Mesodermal cell (in vitro differentiated cells): ENCODE data around the gene PCA3.
A peak's percentile ranks its signal among the peaks of the same experiment; 100 is the strongest.

Experiments
- H3K27ac ChIP-seq: 2 replicates; pipeline ENCODE4 v1.7.0; 2013; ENCODE audit warnings: mild to moderate bottlenecking, low read depth, low read length, moderate library complexity; ENCODE audit not compliant: severe bottlenecking
- H3K36me3 ChIP-seq: 2 replicates; pipeline ENCODE4 v1.7.1; 2013; ENCODE audit warnings: mild to moderate bottlenecking, low read length, moderate library complexity; ENCODE audit not compliant: control insufficient read depth, insufficient read depth
- H3K4me1 ChIP-seq: one replicate; pipeline ENCODE4 v1.7.1; 2013; ENCODE audit warnings: mild to moderate bottlenecking, low read length; ENCODE audit not compliant: insufficient read depth, control insufficient read depth, poor library complexity, severe bottlenecking
- H3K4me3 ChIP-seq: 2 replicates; pipeline ENCODE4 v1.7.0; 2013; ENCODE audit warnings: low read length, control low read depth, mild to moderate bottlenecking; ENCODE audit not compliant: insufficient read depth, poor library complexity, severe bottlenecking; ENCODE audit errors: extremely low read depth
- H3K9me3 ChIP-seq: 2 replicates; pipeline ENCODE4 v1.7.1; 2013; ENCODE audit warnings: mild to moderate bottlenecking, low read length, moderate library complexity; ENCODE audit not compliant: control insufficient read depth
- WGBS, 2 experiments: methylation state at CpG; one replicate each; pipeline ENCODE4 v1.1.5; 2013; ENCODE audit warnings: missing lambda C conversion rate in 2 of 2; ENCODE audit not compliant: insufficient coverage in 2 of 2; 5-methylcytosine and 5-hydroxymethylcytosine counted together

The PCA3 gene

GRCh38 chr9:76793784-76794431, 29.7 kb downstream of the PCA3 start:
- Histone ChIP-seq H3K4me3 (no peak overlapping the region), H3K36me3 (no peaks in the 10 kb centered on the region), H3K27ac (no peak overlapping the region), H3K4me1 (no peaks in the 10 kb centered on the region), H3K9me3 (no peaks in the 10 kb centered on the region)
- 85 to 89% methylated on average over 11 to 13 of the region's 15 CpGs for WGBS, 2 experiments

DNA sequence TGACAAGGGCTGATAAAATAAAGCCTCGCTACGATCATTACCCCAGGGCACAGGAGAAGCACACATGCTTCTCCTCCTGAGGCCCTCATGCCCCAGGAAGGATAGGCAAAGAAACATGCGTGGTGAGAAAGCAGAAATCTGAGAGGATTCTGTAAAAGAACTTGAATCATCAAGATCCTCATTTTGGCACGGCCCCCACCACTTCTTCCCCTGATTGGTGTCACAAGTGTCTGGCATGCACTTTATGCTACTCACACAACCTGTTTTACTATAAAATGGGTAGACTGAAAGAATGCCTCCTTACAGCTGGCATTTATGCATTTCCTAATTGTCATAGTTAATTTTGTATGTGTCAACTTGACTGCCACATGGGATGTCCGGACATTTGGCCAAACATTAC, 32.1 kb downstream of the PCA3 start:
- H3K9me3 ChIP-seq: no peaks in the 10 kb centered on the region
- no peak overlapping the region for H3K27ac ChIP-seq
- 93% methylated on average over 3 to 5 of the region's 5 CpGs for WGBS, 2 experiments
- no peaks in the 10 kb centered on the region for H3K4me1 ChIP-seq
- H3K4me3 ChIP-seq: no peak overlapping the region
- no peaks in the 10 kb centered on the region for H3K36me3 ChIP-seq

DNA sequence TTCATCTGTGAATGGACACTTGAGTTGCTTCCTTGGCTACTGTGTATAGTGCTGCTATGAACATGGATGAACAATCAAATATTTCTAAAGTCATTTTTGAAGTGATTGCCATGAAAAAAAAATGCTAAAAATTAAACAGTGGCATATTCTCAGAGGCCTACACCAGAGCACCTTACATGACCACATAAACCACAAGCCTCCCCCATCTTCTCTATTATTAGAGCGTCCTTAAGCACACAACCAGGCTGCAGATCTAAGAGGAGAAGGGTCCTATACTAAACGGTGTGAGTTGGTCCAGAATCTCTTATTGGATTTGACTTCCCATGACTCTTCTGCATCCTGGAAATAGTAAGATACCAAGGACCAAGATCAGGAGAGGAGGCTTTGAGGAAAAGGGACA, 34.3 kb downstream of the PCA3 start:
- 100% methylated on average over 2 of the region's 2 CpGs; no CpG with 5 or more reads in 1 of the 2 experiments for WGBS, 2 experiments
- Histone ChIP-seq H3K27ac (no peak overlapping the region), H3K36me3 (no peaks in the 10 kb centered on the region), H3K9me3 (no peaks in the 10 kb centered on the region), H3K4me3 (no peak overlapping the region), H3K4me1 (peaks cover 2% of the 10 kb centered on the region)

DNA sequence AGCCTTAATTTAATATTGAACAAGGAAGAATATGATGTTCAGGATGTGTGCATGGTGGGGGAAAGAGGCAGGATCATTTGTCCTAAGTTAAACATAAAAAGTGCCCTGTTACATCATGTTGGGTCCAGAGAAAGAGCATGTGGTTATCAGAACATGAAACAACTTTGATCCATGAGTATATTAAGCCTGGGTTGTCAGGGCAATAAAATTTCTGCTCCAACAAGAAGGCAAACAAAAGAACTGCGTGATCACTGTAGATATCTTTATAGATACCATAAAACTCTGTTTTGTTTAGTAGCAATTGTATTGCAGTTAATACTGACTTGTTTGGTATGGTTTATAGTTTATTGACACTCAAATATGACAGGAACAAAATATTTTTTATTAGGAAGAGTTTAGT, 35.2 kb downstream of the PCA3 start:
- Histone ChIP-seq H3K9me3 (no peaks in the 10 kb centered on the region), H3K4me1 (peaks cover 2% of the 10 kb centered on the region), H3K27ac (no peak overlapping the region), H3K36me3 (no peaks in the 10 kb centered on the region), H3K4me3 (no peak overlapping the region)
- no CpG with 5 or more reads among the region's 1 CpG for WGBS, 2 experiments

GRCh38 chr9:76800901-76801300, 36.7 kb downstream of the PCA3 start:
- no peaks in the 10 kb centered on the region for H3K9me3 ChIP-seq
- H3K27ac ChIP-seq: no peak overlapping the region
- H3K4me1 ChIP-seq: peaks cover 2% of the 10 kb centered on the region
- H3K36me3 ChIP-seq: no peaks in the 10 kb centered on the region
- WGBS, 2 experiments: no CpG with 5 or more reads among the region's 1 CpG
- H3K4me3 ChIP-seq: no peak overlapping the region

GRCh38 chr9:76803083-76803482, 38.8 kb downstream of the PCA3 start:
- H3K36me3 ChIP-seq: no peaks in the 10 kb centered on the region
- no peaks in the 10 kb centered on the region for H3K9me3 ChIP-seq
- WGBS, 2 experiments: 100% methylated on average over 1 of the region's 2 CpGs; no CpG with 5 or more reads in 1 of the 2 experiments
- no peak overlapping the region for H3K27ac ChIP-seq
- H3K4me1 ChIP-seq: peaks cover 2% of the 10 kb centered on the region
- H3K4me3 ChIP-seq: no peak overlapping the region

DNA sequence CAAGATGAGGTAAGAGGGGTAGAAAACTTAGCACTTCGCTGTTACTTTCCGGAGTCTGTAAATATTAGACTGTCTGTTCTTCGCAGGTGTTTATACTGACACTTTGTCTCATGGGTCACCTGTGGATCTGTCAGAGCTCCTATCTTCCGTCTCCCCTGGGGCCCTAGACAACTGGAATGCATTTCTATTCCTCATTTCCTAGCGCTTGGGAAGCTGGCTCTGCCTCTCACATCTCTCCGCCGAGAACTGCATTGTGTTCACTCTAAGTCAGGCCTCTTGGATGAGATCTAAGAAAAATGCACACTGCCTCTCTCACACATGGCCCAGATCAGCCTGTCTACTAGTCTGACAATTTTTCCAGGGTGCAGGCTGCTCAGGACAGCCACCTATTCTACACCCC, 39.5 kb downstream of the PCA3 start:
- peaks cover 2% of the 10 kb centered on the region for H3K4me1 ChIP-seq
- no peak overlapping the region for H3K27ac ChIP-seq
- 93% methylated on average over 7 of the region's 7 CpGs for WGBS, 2 experiments

GRCh38 chr9:76808636-76809035, 44.4 kb downstream of the PCA3 start:
- WGBS, 2 experiments: 58 to 91% methylated on average over 3 to 5 of the region's 5 CpGs
- Histone ChIP-seq H3K4me3 (no peak overlapping the region), H3K9me3 (no peaks in the 10 kb centered on the region)

More for the DNA sequence above, 39.5 kb downstream of the PCA3 start:
- H3K9me3 ChIP-seq: no peaks in the 10 kb centered on the region
- H3K36me3 ChIP-seq: no peaks in the 10 kb centered on the region
- H3K4me3 ChIP-seq: no peak overlapping the region

DNA sequence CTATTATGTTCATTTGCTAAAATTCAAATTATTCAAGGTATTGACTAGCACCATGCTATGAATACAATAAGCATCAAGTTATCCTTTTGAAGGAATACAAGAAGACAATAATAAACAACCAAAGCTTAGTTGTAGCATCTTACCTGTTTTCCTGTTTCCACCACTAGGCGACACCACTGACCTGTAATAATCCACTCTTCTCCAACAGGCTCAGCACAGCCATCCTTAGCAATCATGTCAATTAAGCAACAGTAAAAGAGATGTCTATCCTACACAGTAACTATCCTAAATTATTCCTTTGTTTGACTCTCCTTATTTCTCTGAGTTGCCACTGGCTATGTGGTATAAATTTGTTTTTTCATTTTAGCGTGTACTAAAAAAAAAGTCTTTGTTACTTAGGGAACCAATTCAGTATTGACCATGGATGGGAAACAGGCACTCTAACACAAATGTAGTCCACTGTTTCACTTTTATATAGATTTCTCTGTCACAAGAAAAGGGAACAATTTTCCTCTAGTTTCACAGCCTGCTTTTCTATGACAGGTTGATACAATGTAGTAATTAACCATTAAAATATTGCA, 46.2 kb downstream of the PCA3 start:
- Histone ChIP-seq H3K36me3 (no peaks in the 10 kb centered on the region), H3K4me3 (no peak overlapping the region), H3K9me3 (no peaks in the 10 kb centered on the region), H3K27ac (no peak overlapping the region), H3K4me1 (no peaks in the 10 kb centered on the region)
- 0% methylated on average over 1 of the region's 2 CpGs for WGBS, 2 experiments

More at GRCh38 chr9:76808636-76809035, 44.4 kb downstream of the PCA3 start:
- Histone ChIP-seq H3K36me3 (no peaks in the 10 kb centered on the region), H3K4me1 (no peaks in the 10 kb centered on the region), H3K27ac (no peak overlapping the region)

GRCh38 chr9:76812591-76812990, 48.4 kb downstream of the PCA3 start:
- 87 to 95% methylated on average over 2 to 4 of the region's 6 CpGs for WGBS, 2 experiments

DNA sequence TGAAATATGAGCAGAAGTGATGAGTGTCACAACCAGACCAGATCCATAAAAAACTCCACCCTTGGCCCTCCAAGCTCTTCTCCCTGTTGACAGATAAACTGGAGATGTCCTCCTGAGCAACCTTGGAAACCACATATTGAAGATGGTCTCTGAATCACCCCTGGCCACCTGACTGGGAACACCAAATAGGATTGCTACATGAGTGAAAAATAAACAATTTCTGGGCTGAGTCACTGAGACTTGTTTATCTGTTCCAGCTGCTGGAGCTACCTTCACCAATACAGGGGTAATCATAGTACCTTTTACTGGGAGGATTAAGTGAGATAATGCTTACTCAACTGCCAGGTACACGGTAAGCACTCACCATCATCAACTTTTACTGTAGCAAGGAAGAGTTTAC, 53.3 kb downstream of the PCA3 start:
- peak overlapping the region; percentile 87 for H3K27ac ChIP-seq
- no peak overlapping the region for H3K4me3 ChIP-seq
- 100% methylated on average over 1 of the region's 1 CpG; no CpG with 5 or more reads in 1 of the 2 experiments for WGBS, 2 experiments
- peaks cover 14% of the 10 kb centered on the region for H3K4me1 ChIP-seq
- no peaks in the 10 kb centered on the region for H3K9me3 ChIP-seq
- no peaks in the 10 kb centered on the region for H3K36me3 ChIP-seq

More at GRCh38 chr9:76812591-76812990, 48.4 kb downstream of the PCA3 start:
- Histone ChIP-seq H3K4me3 (no peak overlapping the region), H3K36me3 (no peaks in the 10 kb centered on the region), H3K27ac (no peak overlapping the region), H3K9me3 (no peaks in the 10 kb centered on the region), H3K4me1 (peaks cover 8% of the 10 kb centered on the region)
